OCI-LY3 (cell line): ENCODE data around the gene OPCML.

Source experiments
- H2AFZ ChIP-seq: fragments of 200-600, 300-600 bp; shearing (Covaris generic); 2 replicates; pipeline ENCODE4 v1.6.0; 2014; ENCODE audit warnings: antibody characterized with exemption, low read depth, low read length
- H3K27ac ChIP-seq: fragments of 200-600, 300-600 bp; sonication (generic); 2 replicates; pipeline ENCODE4 v1.5.1; 2014; ENCODE audit warnings: mild to moderate bottlenecking, low read length, moderate library complexity, mixed read lengths
- H3K27me3 ChIP-seq: fragments of 200-600, 300-600 bp; sonication (generic); 2 replicates; pipeline ENCODE4 v1.6.1; 2014; ENCODE audit warnings: low read depth, low read length, mixed read lengths
- H3K36me3 ChIP-seq: fragments of 200-600, 300-600 bp; sonication (generic); replicated peaks from 2 replicates; pipeline ENCODE3; 2014; ENCODE audit warnings: low read depth, low read length, mixed read lengths
- H3K4me1 ChIP-seq: fragments of 300-600, 200-600 bp; sonication (generic); 2 replicates; pipeline ENCODE4 v1.6.1; 2014; ENCODE audit warnings: low read length, mixed read lengths
- H3K4me2 ChIP-seq: fragments of 200-600, 300-600 bp; sonication (generic); 2 replicates; pipeline ENCODE4 v1.6.1; 2014; ENCODE audit warnings: low read length, mixed read lengths
- H3K4me3 ChIP-seq: fragments of 300-600, 200-600 bp; sonication (generic); 2 replicates; pipeline ENCODE4 v1.5.1; 2014; ENCODE audit warnings: antibody characterized with exemption, mild to moderate bottlenecking, low read length, moderate library complexity
- H3K79me2 ChIP-seq: fragments of 300-600, 200-600 bp; shearing (Covaris generic); 2 replicates; pipeline ENCODE4 v1.6.1; 2014; ENCODE audit warnings: mild to moderate bottlenecking, low read length, mixed read lengths
- H3K9ac ChIP-seq: fragments of 300-600, 200-600 bp; shearing (Covaris generic); 2 replicates; pipeline ENCODE4 v1.6.0; 2014; ENCODE audit warnings: mild to moderate bottlenecking, low read length, moderate library complexity
- H3K9me3 ChIP-seq: fragments of 200-600, 300-600 bp; shearing (Covaris generic); 2 replicates; pipeline ENCODE4 v1.6.1; 2014; ENCODE audit warnings: low read length, mixed read lengths; ENCODE audit not compliant: insufficient read depth
- H4K20me1 ChIP-seq: fragments of 200-600, 300-600 bp; sonication (generic); 2 replicates; pipeline ENCODE4 v1.6.1; 2016; ENCODE audit warnings: low read length, mixed read lengths; ENCODE audit not compliant: insufficient read depth
- CTCF ChIP-seq: fragments of 200-600, 300-600 bp; sonication (generic); IDR thresholded peaks from 2 replicates; pipeline ENCODE4 v1.5.1; 2014; ENCODE audit warnings: antibody characterized with exemption, low read length, low read depth
- EZH2phosphoT487 ChIP-seq: fragments of 200-600 bp; shearing (Covaris generic); IDR thresholded peaks from 2 replicates; pipeline ENCODE4 v1.6.1; 2018; ENCODE audit warnings: antibody characterized with exemption, mixed run types, low read depth

Gene OPCML

GRCh38 chr11:133355095-133355494 is 177.2 kb downstream of the OPCML start:
- Histone ChIP-seq H3K9ac (no peak overlapping the region), H4K20me1 (no peaks in the 10 kb centered on the region), H3K36me3 (no peaks in the 10 kb centered on the region), H3K9me3 (no peaks in the 10 kb centered on the region), H2AFZ (no peak overlapping the region), H3K4me3 (no peak overlapping the region), H3K27ac (no peak overlapping the region), H3K4me1 (no peaks in the 10 kb centered on the region), H3K79me2 (no peaks in the 10 kb centered on the region), H3K27me3 (no peaks in the 10 kb centered on the region), H3K4me2 (no peak overlapping the region)
- TF ChIP-seq EZH2phosphoT487 (no peak), CTCF (no peak)

GRCh38 chr11:133354069-133354468 is 178.2 kb downstream of the OPCML start:
- Histone ChIP-seq H3K4me2 (no peak overlapping the region), H3K9ac (no peak overlapping the region), H2AFZ (no peak overlapping the region), H3K36me3 (no peaks in the 10 kb centered on the region), H3K27me3 (no peaks in the 10 kb centered on the region), H3K4me1 (no peaks in the 10 kb centered on the region), H3K4me3 (no peak overlapping the region), H3K9me3 (no peaks in the 10 kb centered on the region), H4K20me1 (no peaks in the 10 kb centered on the region), H3K27ac (no peak overlapping the region), H3K79me2 (no peaks in the 10 kb centered on the region)
- TF ChIP-seq EZH2phosphoT487 (no peak), CTCF (no peak)

- Histone ChIP-seq H3K4me2 (no peak overlapping the region), H3K9ac (no peak overlapping the region)
These were observed 182.3 kb downstream of the OPCML start for GRCh38 chr11:133350045-133350444.

GRCh38 chr11:133347988-133348387 is 184.3 kb downstream of the OPCML start:
- no peak overlapping the region for H2AFZ ChIP-seq
- TF ChIP-seq EZH2phosphoT487 (no peak), CTCF (no peak)
- no peaks in the 10 kb centered on the region for H4K20me1 ChIP-seq
- H3K27me3 ChIP-seq: no peaks in the 10 kb centered on the region
- no peak overlapping the region for H3K9ac ChIP-seq
- no peak overlapping the region for H3K27ac ChIP-seq
- H3K9me3 ChIP-seq: no peaks in the 10 kb centered on the region
- no peaks in the 10 kb centered on the region for H3K36me3 ChIP-seq
- no peaks in the 10 kb centered on the region for H3K79me2 ChIP-seq
- H3K4me2 ChIP-seq: no peak overlapping the region
- no peaks in the 10 kb centered on the region for H3K4me1 ChIP-seq
- no peak overlapping the region for H3K4me3 ChIP-seq

More at GRCh38 chr11:133350045-133350444, 182.3 kb downstream of the OPCML start:
- H3K36me3 ChIP-seq: no peaks in the 10 kb centered on the region
- TF ChIP-seq CTCF (no peak), EZH2phosphoT487 (no peak)
- no peak overlapping the region for H2AFZ ChIP-seq
- H3K27ac ChIP-seq: no peak overlapping the region
- H3K4me1 ChIP-seq: no peaks in the 10 kb centered on the region
- H3K9me3 ChIP-seq: no peaks in the 10 kb centered on the region
- H3K27me3 ChIP-seq: no peaks in the 10 kb centered on the region
- no peaks in the 10 kb centered on the region for H3K79me2 ChIP-seq
- no peak overlapping the region for H3K4me3 ChIP-seq
- H4K20me1 ChIP-seq: no peaks in the 10 kb centered on the region
